ENCODE measurements around the gene RIT2. TPM values are rescaled to one million over a fixed set of nuclear protein-coding genes. Genes with fewer than 3 reads are reported as not detected.

The RIT2 gene
- total RNA-seq, 4 donors from 2014 or later: not detected

- no peaks in the 10 kb centered on the region for H3K27me3 ChIP-seq
- no peak overlapping the region for H3K4me3 ChIP-seq
- H3K9me3 ChIP-seq: no peaks in the 10 kb centered on the region
- H3K27ac ChIP-seq: no peak overlapping the region
- no peaks in the 10 kb centered on the region for H3K36me3 ChIP-seq
- DNase-seq: no peak
- H3K4me1 ChIP-seq: no peaks in the 10 kb centered on the region
- TF ChIP-seq POLR2A (IDR thresholded peaks at IDR 0.05): no peak
- no peak for TF ChIP-seq CTCF (IDR thresholded peaks at IDR 0.05)
These were observed 368.7 kb downstream of the RIT2 start for GRCh38 chr18:42746794-42747193.

GRCh38 chr18:42745931-42746330, 369.6 kb downstream of the RIT2 start:
- Histone ChIP-seq H3K4me3 (no peak overlapping the region), H3K4me1 (no peaks in the 10 kb centered on the region), H3K27ac (no peak overlapping the region), H3K27me3 (no peaks in the 10 kb centered on the region), H3K9me3 (no peaks in the 10 kb centered on the region), H3K36me3 (no peaks in the 10 kb centered on the region)
- DNase-seq: no peak
- TF ChIP-seq POLR2A (IDR thresholded peaks at IDR 0.05): no peak
- TF ChIP-seq CTCF (IDR thresholded peaks at IDR 0.05): no peak

- no peaks in the 10 kb centered on the region for H3K27me3 ChIP-seq
- no peaks in the 10 kb centered on the region for H3K9me3 ChIP-seq
- no peaks in the 10 kb centered on the region for H3K36me3 ChIP-seq
- TF ChIP-seq POLR2A (IDR thresholded peaks at IDR 0.05) (no peak), CTCF (IDR thresholded peaks at IDR 0.05) (no peak)
- no peaks in the 10 kb centered on the region for H3K4me1 ChIP-seq
- H3K4me3 ChIP-seq: no peak overlapping the region
- DNase-seq: no peak
- H3K27ac ChIP-seq: no peak overlapping the region
These were observed 370.3 kb downstream of the RIT2 start for GRCh38 chr18:42745171-42745570.

GRCh38 chr18:42743373-42744138, 371.9 kb downstream of the RIT2 start:
- Histone ChIP-seq H3K9me3 (no peaks in the 10 kb centered on the region), H3K4me3 (no peak overlapping the region), H3K27ac (no peak overlapping the region), H3K36me3 (no peaks in the 10 kb centered on the region), H3K4me1 (no peaks in the 10 kb centered on the region), H3K27me3 (no peaks in the 10 kb centered on the region)
- no peak for DNase-seq
- TF ChIP-seq CTCF (IDR thresholded peaks at IDR 0.05): no peak
- no peak for TF ChIP-seq POLR2A (IDR thresholded peaks at IDR 0.05)

- no peaks in the 10 kb centered on the region for H3K9me3 ChIP-seq
- DNase-seq: no peak
- no peak overlapping the region for H3K27ac ChIP-seq
- no peaks in the 10 kb centered on the region for H3K27me3 ChIP-seq
- no peaks in the 10 kb centered on the region for H3K4me1 ChIP-seq
- TF ChIP-seq CTCF (IDR thresholded peaks at IDR 0.05) (no peak), POLR2A (IDR thresholded peaks at IDR 0.05) (no peak)
- no peaks in the 10 kb centered on the region for H3K36me3 ChIP-seq
- H3K4me3 ChIP-seq: no peak overlapping the region
These were observed 372.5 kb downstream of the RIT2 start for GRCh38 chr18:42742969-42743368.

Measured in Peyer's patch (tissue), 4 donors.